Activated T-cell treated with anti-CD3 and anti-CD28 coated beads, Interleukin-2, amount 50 U/mL, for 48 hours (primary cell): ENCODE results near the gene ALDH1B1.
A peak's percentile ranks its signal among the peaks of the same experiment; 100 is the strongest.
"Not testable (repeated sequence)": the region's sequence is repeated elsewhere in the genome, so short reads cannot be mapped to it uniquely, and the experiment has no call there.

Source experiments
- DNase-seq, 2 experiments: peaks; one replicate each; pipeline ENCODE4 v3.0.0-alpha.2; 2020

Gene ALDH1B1

GRCh38 chr9:38362852-38363588 lies 29.5 kb upstream of the ALDH1B1 start:
- peak; percentile 22 to 28 for DNase-seq

GRCh38 chr9:38363589-38363925 lies 28.9 kb upstream of the ALDH1B1 start:
- no peak for DNase-seq

- DNase-seq, result no peak
Measured at GRCh38 chr9:38367898-38368297, 24.6 kb upstream of the ALDH1B1 start.

GRCh38 chr9:38368731-38369130 lies 23.8 kb upstream of the ALDH1B1 start:
- DNase-seq, result no peak

GRCh38 chr9:38370176-38370575 lies 22.3 kb upstream of the ALDH1B1 start:
- DNase-seq, result no peak

- DNase-seq, result no peak
Measured at GRCh38 chr9:38371495-38371894, 21.0 kb upstream of the ALDH1B1 start.

- no peak for DNase-seq
Measured at GRCh38 chr9:38372762-38373619, 19.5 kb upstream of the ALDH1B1 start.

- no peak for DNase-seq
Measured at GRCh38 chr9:38373679-38374078, 18.8 kb upstream of the ALDH1B1 start.

- DNase-seq, result no peak
Measured at GRCh38 chr9:38374847-38375571, 17.5 kb upstream of the ALDH1B1 start.

- DNase-seq, result no peak
Measured at GRCh38 chr9:38375572-38375963, 16.9 kb upstream of the ALDH1B1 start.

- DNase-seq, result no peak
Measured at GRCh38 chr9:38376021-38376670, 16.4 kb upstream of the ALDH1B1 start.

- DNase-seq, result not testable (repeated sequence)
Measured at GRCh38 chr9:38377336-38378083, 15.0 kb upstream of the ALDH1B1 start.

- DNase-seq, result no peak
Measured at GRCh38 chr9:38380230-38380871, 12.2 kb upstream of the ALDH1B1 start.

- DNase-seq, result no peak
Measured at GRCh38 chr9:38380872-38381534, 11.5 kb upstream of the ALDH1B1 start.

GRCh38 chr9:38382141-38382540 lies 10.4 kb upstream of the ALDH1B1 start:
- no peak for DNase-seq

- DNase-seq, result no peak
Measured at GRCh38 chr9:38384990-38385848, 7.3 kb upstream of the ALDH1B1 start.

- DNase-seq, result no peak
Measured at GRCh38 chr9:38385896-38386295, 6.6 kb upstream of the ALDH1B1 start.

- no peak for DNase-seq
Measured at GRCh38 chr9:38386319-38386895, 6.1 kb upstream of the ALDH1B1 start.

- DNase-seq, result no peak
Measured at GRCh38 chr9:38387066-38387465, 5.4 kb upstream of the ALDH1B1 start.

- no peak for DNase-seq
Measured at GRCh38 chr9:38387751-38388150, 4.8 kb upstream of the ALDH1B1 start.
